Vagina (tissue), 2 donors: Measurements from ENCODE around the gene TGFBR3L.

Experiments used
- POLR2A ChIP-seq, 2 donors: fragments of 450-650 bp; IDR thresholded peaks; one replicate each; pipeline ENCODE4 v1.6.1; 2017; ENCODE audit warnings: antibody characterized with exemption in 2 of 2, mild to moderate bottlenecking in 2 of 2, moderate library complexity in 2 of 2
- TF ChIP-seq, protein P1 (sequence below), 3 experiments: fragments of 450-650 bp in 2 of 3; fragments of 200-600 bp in 1 of 3; sonication (generic) in 1 of 3; IDR thresholded peaks; one replicate each; pipeline ENCODE4 v1.5.1; 2017 to 2019; ENCODE audit warnings: antibody characterized with exemption in 3 of 3, mild to moderate bottlenecking in 2 of 3, moderate library complexity in 2 of 3

DNA sequence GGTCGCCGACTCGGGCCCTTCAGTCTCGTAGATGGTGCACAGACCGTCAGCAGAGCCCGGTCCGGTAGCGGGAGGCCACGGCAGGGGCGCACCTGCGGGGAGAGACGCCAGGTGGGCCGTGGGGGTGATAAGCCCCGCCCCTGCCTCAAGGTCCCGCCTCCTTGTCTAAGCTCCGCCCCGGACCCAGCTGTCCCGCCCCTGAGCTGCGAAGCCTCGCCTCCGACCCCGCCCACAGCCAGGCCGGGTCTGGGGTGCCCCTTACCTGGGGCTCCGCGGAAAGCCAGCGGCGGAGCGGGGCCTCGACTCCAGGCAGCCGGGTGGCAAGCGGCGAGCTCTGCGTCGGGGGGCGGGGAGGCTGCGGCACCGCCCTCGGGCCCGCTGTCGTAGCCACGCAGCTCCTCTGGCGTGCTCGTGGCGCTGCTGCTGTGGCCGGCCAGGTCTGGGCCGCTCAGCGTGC lies 45.1 kb upstream of the TGFBR3L start:
- TF ChIP-seq, protein P1, sequence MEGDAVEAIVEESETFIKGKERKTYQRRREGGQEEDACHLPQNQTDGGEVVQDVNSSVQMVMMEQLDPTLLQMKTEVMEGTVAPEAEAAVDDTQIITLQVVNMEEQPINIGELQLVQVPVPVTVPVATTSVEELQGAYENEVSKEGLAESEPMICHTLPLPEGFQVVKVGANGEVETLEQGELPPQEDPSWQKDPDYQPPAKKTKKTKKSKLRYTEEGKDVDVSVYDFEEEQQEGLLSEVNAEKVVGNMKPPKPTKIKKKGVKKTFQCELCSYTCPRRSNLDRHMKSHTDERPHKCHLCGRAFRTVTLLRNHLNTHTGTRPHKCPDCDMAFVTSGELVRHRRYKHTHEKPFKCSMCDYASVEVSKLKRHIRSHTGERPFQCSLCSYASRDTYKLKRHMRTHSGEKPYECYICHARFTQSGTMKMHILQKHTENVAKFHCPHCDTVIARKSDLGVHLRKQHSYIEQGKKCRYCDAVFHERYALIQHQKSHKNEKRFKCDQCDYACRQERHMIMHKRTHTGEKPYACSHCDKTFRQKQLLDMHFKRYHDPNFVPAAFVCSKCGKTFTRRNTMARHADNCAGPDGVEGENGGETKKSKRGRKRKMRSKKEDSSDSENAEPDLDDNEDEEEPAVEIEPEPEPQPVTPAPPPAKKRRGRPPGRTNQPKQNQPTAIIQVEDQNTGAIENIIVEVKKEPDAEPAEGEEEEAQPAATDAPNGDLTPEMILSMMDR (IDR thresholded peaks at IDR 0.05), result peak in 2 of 3 experiments; percentile 2 to 18
- TF ChIP-seq POLR2A (IDR thresholded peaks at IDR 0.05), result no peak
